Loucy (cell line): ENCODE results near the gene SEMA3F.

Experiments used
- H2AFZ ChIP-seq: fragments of 200-600 bp; sonication (generic); 2 replicates; pipeline ENCODE4 v1.6.0; 2016; ENCODE audit warnings: antibody characterized with exemption, mild to moderate bottlenecking, low read length, moderate library complexity
- H3F3A ChIP-seq: fragments of 200-600 bp; 2 replicates; pipeline ENCODE4 v1.6.0; 2016; ENCODE audit warnings: antibody characterized with exemption, low read depth, mild to moderate bottlenecking
- H3K27me3 ChIP-seq: fragments of 200-600 bp; sonication (generic); 2 replicates; pipeline ENCODE4 v1.6.1; 2014; ENCODE audit warnings: low read length, mild to moderate bottlenecking; ENCODE audit not compliant: insufficient read depth, poor library complexity, severe bottlenecking
- H3K36me3 ChIP-seq: fragments of 200-600 bp; sonication (generic); 2 replicates; pipeline ENCODE4 v1.6.1; 2016; ENCODE audit warnings: low read length; ENCODE audit not compliant: insufficient read depth
- H3K4me1 ChIP-seq: fragments of 200-600 bp; sonication (generic); 2 replicates; pipeline ENCODE4 v1.5.1; 2014; ENCODE audit warnings: low read length, mild to moderate bottlenecking; ENCODE audit not compliant: insufficient read depth, poor library complexity, severe bottlenecking
- H3K4me2 ChIP-seq: fragments of 200-600 bp; sonication (generic); 2 replicates; pipeline ENCODE4 v1.6.0; 2014; ENCODE audit warnings: antibody characterized with exemption, low read length, low read depth, mild to moderate bottlenecking; ENCODE audit not compliant: poor library complexity, severe bottlenecking
- H3K4me3 ChIP-seq: fragments of 200-600 bp; sonication (generic); 2 replicates; pipeline ENCODE4 v1.5.1; 2014; ENCODE audit warnings: low read length, mild to moderate bottlenecking, mixed read lengths; ENCODE audit not compliant: poor library complexity, severe bottlenecking
- H3K79me2 ChIP-seq: fragments of 200-600 bp; sonication (generic); 2 replicates; pipeline ENCODE4 v1.6.1; 2014; ENCODE audit warnings: low read length; ENCODE audit not compliant: insufficient read depth
- H3K9ac ChIP-seq: fragments of 200-600 bp; sonication (generic); 2 replicates; pipeline ENCODE4 v1.6.0; 2014; ENCODE audit warnings: mild to moderate bottlenecking, low read depth, low read length, moderate library complexity; ENCODE audit not compliant: poor library complexity, severe bottlenecking
- H3K9me2 ChIP-seq: fragments of 200-600 bp; sonication (generic); replicated peaks from 2 replicates; pipeline ENCODE4 v1.6.1; 2016; ENCODE audit warnings: low read depth, low read length, mixed read lengths
- H3K9me3 ChIP-seq: fragments of 200-600 bp; sonication (generic); 2 replicates; pipeline ENCODE4 v1.6.1; 2014; ENCODE audit warnings: mild to moderate bottlenecking, antibody characterized with exemption, low read length, low read depth; ENCODE audit not compliant: insufficient read depth
- H4K20me1 ChIP-seq: fragments of 200-600 bp; sonication (generic); 2 replicates; pipeline ENCODE4 v1.6.0; 2014; ENCODE audit warnings: antibody characterized with exemption, low read length, mild to moderate bottlenecking; ENCODE audit not compliant: insufficient read depth, poor library complexity, severe bottlenecking
- CTCF ChIP-seq: fragments of 200-600 bp; sonication (generic); conservative IDR thresholded peaks from 2 replicates; pipeline ENCODE4 v1.5.1; 2014; ENCODE audit warnings: mild to moderate bottlenecking, antibody characterized with exemption, low read length
- EZH2phosphoT487 ChIP-seq: fragments of 200-600 bp; IDR thresholded peaks from 2 replicates; pipeline ENCODE4 v1.6.1; 2018; ENCODE audit warnings: antibody characterized with exemption, mild to moderate bottlenecking, moderate library complexity, borderline replicate concordance

Gene SEMA3F

GRCh38 chr3:50169858-50170257, 14.7 kb downstream of the SEMA3F start:
- Histone ChIP-seq H3K4me2 (no peak overlapping the region), H3K36me3 (no peaks in the 10 kb centered on the region), H3K9me3 (no peaks in the 10 kb centered on the region), H3K9me2 (no peaks in the 10 kb centered on the region), H3K9ac (no peak overlapping the region), H3K79me2 (no peaks in the 10 kb centered on the region), H3F3A (no peaks in the 10 kb centered on the region), H3K4me3 (no peak overlapping the region), H4K20me1 (no peaks in the 10 kb centered on the region), H3K4me1 (peaks cover 5% of the 10 kb centered on the region), H3K27me3 (no peaks in the 10 kb centered on the region), H2AFZ (no peak overlapping the region)
- TF ChIP-seq EZH2phosphoT487 (no peak), CTCF (no peak)

- no peak overlapping the region for H3K9ac ChIP-seq
Observed at GRCh38 chr3:50170689-50171088, 15.6 kb downstream of the SEMA3F start.

GRCh38 chr3:50171540-50172301, 16.6 kb downstream of the SEMA3F start:
- H3K9ac ChIP-seq = no peak overlapping the region
- H3K4me3 ChIP-seq = no peak overlapping the region
- H3K4me2 ChIP-seq = no peak overlapping the region
- no peaks in the 10 kb centered on the region for H4K20me1 ChIP-seq
- no peak overlapping the region for H2AFZ ChIP-seq
- peaks cover 5% of the 10 kb centered on the region for H3K4me1 ChIP-seq
- no peaks in the 10 kb centered on the region for H3K27me3 ChIP-seq
- no peaks in the 10 kb centered on the region for H3K9me2 ChIP-seq
- H3K36me3 ChIP-seq = no peaks in the 10 kb centered on the region
- no peaks in the 10 kb centered on the region for H3K9me3 ChIP-seq
- H3K79me2 ChIP-seq = no peaks in the 10 kb centered on the region
- no peaks in the 10 kb centered on the region for H3F3A ChIP-seq
- no peak for TF ChIP-seq EZH2phosphoT487
- TF ChIP-seq CTCF = no peak

More at GRCh38 chr3:50170689-50171088, 15.6 kb downstream of the SEMA3F start:
- no peaks in the 10 kb centered on the region for H3K9me2 ChIP-seq
- no peaks in the 10 kb centered on the region for H4K20me1 ChIP-seq
- no peaks in the 10 kb centered on the region for H3K79me2 ChIP-seq
- no peak overlapping the region for H3K4me2 ChIP-seq
- H3K4me3 ChIP-seq = no peak overlapping the region
- H3K36me3 ChIP-seq = no peaks in the 10 kb centered on the region
- H3F3A ChIP-seq = no peaks in the 10 kb centered on the region
- H3K27me3 ChIP-seq = no peaks in the 10 kb centered on the region
- TF ChIP-seq CTCF = no peak
- TF ChIP-seq EZH2phosphoT487 = no peak
- H3K9me3 ChIP-seq = no peaks in the 10 kb centered on the region
- H3K4me1 ChIP-seq = peaks cover 5% of the 10 kb centered on the region
- H2AFZ ChIP-seq = no peak overlapping the region
